Measurements from ENCODE around the gene CACNA1A. TPM values are rescaled to one million over a fixed set of nuclear protein-coding genes. Genes with fewer than 3 reads are reported as not detected.

Gene CACNA1A
- total and polyA plus RNA-seq, 11 donors = 0.17 to 1.2 (median 0.67) TPM

DNA sequence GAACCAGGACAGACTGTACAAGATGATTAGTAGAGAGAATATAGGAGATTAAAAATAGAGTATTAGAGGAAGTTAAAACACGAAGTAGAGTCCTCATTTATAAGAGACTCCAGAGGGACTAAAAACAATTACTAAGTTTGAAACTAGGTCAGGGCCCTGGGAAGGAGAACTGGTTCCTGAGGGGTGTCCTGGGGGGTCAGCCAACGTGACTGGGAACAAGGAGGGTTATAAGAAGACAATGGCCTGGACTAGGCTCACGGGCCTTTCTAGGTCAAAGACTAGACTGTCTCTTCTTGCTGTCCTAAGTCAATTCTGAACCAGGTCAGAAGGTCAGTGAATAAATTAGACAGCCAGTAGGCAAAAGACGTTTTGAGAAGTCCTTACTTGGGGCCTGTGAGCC, 190.8 kb downstream of the CACNA1A start:
- no peaks in the 10 kb centered on the region for H3K36me3 ChIP-seq
- intact Hi-C loops (cut with DNase I) = no loop called here
- ATAC-seq = peak in 1 of 4 donors; percentile 55
- no peak overlapping the region for H3K27ac ChIP-seq
- TF ChIP-seq, protein P1, sequence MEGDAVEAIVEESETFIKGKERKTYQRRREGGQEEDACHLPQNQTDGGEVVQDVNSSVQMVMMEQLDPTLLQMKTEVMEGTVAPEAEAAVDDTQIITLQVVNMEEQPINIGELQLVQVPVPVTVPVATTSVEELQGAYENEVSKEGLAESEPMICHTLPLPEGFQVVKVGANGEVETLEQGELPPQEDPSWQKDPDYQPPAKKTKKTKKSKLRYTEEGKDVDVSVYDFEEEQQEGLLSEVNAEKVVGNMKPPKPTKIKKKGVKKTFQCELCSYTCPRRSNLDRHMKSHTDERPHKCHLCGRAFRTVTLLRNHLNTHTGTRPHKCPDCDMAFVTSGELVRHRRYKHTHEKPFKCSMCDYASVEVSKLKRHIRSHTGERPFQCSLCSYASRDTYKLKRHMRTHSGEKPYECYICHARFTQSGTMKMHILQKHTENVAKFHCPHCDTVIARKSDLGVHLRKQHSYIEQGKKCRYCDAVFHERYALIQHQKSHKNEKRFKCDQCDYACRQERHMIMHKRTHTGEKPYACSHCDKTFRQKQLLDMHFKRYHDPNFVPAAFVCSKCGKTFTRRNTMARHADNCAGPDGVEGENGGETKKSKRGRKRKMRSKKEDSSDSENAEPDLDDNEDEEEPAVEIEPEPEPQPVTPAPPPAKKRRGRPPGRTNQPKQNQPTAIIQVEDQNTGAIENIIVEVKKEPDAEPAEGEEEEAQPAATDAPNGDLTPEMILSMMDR (IDR thresholded peaks at IDR 0.05) = no peak
- H3K9me3 ChIP-seq = peaks cover 0 to 12% (median 2%) of the 10 kb centered on the region in 12 donors
- peaks cover 0 to 2% (median 0%) of the 10 kb centered on the region in 9 donors for H3K27me3 ChIP-seq
- DNase-seq = no peak
- 46 to 55% (median 48%) methylated on average over 4 of the region's 4 CpGs for WGBS, 4 donors
- H3K4me3 ChIP-seq = no peak overlapping the region
- H3K4me1 ChIP-seq = no peaks in the 10 kb centered on the region

DNA sequence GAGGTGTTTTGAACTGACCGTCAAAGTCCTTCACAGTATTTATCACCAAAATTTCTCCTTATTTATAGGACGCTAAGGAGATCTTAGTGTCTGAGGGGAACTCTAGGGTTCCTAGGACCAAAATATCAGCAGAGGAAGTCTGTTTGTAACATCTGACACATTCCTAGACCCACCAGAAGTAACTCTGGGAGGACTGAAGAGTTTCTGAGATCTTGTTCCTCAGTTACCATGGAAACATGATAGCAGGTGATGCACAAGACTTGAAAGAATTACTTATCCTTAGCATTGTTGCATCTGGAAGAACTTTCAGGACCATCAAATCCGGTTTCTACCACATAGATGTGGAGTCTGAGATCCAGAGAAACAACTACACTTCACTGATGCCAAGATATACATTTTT, 191.5 kb downstream of the CACNA1A start:
- DNase-seq (no peak), ATAC-seq (no peak)
- H3K4me3 ChIP-seq = no peak overlapping the region
- H3K27me3 ChIP-seq = peaks cover 0 to 2% (median 0%) of the 10 kb centered on the region in 9 donors
- intact Hi-C loops (cut with DNase I) = no loop called here
- H3K36me3 ChIP-seq = no peaks in the 10 kb centered on the region
- no peak overlapping the region for H3K27ac ChIP-seq
- no peak for TF ChIP-seq POLR2A (IDR thresholded peaks at IDR 0.05)
- TF ChIP-seq, protein P1 (IDR thresholded peaks at IDR 0.05) = no peak
- WGBS, 4 donors = 52 to 77% (median 64%) methylated on average over 3 of the region's 3 CpGs
- no peaks in the 10 kb centered on the region for H3K4me1 ChIP-seq
- peaks cover 0 to 12% (median 2%) of the 10 kb centered on the region in 12 donors for H3K9me3 ChIP-seq

DNA sequence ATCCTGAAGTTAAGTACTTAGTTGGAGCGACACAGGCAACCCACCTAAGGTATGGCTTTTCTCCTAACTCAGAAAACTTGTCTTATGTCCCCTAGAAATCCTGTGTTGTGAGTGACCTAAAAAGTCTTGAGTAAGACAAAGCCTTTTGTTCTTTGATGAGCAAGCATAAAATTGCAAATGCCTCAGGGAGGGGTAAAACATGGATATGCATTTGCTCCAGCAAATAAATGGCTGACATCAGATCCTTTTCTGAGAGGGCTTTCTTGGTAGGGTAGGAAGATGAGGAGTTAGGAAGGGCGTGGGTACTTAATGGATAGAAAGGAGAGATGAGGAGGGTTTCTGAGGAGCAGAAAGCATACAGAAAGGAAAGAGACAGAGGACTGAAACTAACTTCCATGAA, 192.4 kb downstream of the CACNA1A start:
- Histone ChIP-seq H3K36me3 (no peaks in the 10 kb centered on the region), H3K27ac (no peak overlapping the region), H3K9me3 (peaks cover 0 to 12% (median 2%) of the 10 kb centered on the region in 12 donors), H3K4me1 (no peaks in the 10 kb centered on the region), H3K27me3 (peaks cover 0 to 2% (median 0%) of the 10 kb centered on the region in 9 donors), H3K4me3 (no peak overlapping the region)
- DNase-seq (no peak), ATAC-seq (no peak)
- 76 to 87% (median 81%) methylated on average over 2 of the region's 2 CpGs for WGBS, 4 donors
- intact Hi-C loops (cut with DNase I) = no loop called here
- no peak for TF ChIP-seq POLR2A (IDR thresholded peaks at IDR 0.05)

DNA sequence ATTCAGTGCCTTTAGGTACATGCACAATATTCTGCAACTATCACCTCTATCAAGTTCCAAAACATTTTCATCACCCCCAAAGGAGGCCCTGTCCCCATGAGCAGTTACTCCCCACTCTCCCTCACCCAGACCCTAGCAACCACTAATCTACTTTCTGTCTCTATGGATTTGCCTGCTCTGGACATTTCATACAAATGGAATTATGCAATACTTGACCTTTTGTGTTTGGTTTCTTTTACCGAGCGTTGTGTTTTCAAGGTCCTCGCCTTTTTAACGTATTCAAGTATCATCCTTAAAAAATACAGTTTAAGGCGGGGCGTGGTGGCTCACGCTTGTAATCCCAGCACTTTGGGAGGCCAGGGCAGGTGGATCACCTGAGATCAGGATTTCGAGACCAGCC, 196.4 kb downstream of the CACNA1A start:
- 76 to 83% (median 79%) methylated on average over 8 of the region's 8 CpGs for WGBS, 4 donors
- H3K4me1 ChIP-seq = no peaks in the 10 kb centered on the region
- ATAC-seq = no peak
- TF ChIP-seq, protein P1 (IDR thresholded peaks at IDR 0.05) = no peak
- no peak for TF ChIP-seq POLR2A (IDR thresholded peaks at IDR 0.05)
- peaks cover 0 to 11% (median 0%) of the 10 kb centered on the region in 12 donors for H3K9me3 ChIP-seq
- peaks cover 0 to 22% (median 0%) of the 10 kb centered on the region in 9 donors for H3K27me3 ChIP-seq
- DNase-seq = no peak
- no peak overlapping the region for H3K27ac ChIP-seq
- no peak overlapping the region for H3K4me3 ChIP-seq
- H3K36me3 ChIP-seq = no peaks in the 10 kb centered on the region
- intact Hi-C loops (cut with DNase I) = no loop called here

Measured in heart left ventricle (tissue), 16 donors.